SKM-1 (cell line): Measurements from ENCODE around the gene CR1L.
"Not testable (repeated sequence)": the region's sequence is repeated elsewhere in the genome, so short reads cannot be mapped to it uniquely, and the experiment has no call there.

ENCODE experiments used
- DNase-seq: peaks from one replicate; lab custom pipeline; 2025; ENCODE audit not compliant: unreplicated experiment; lab: John Stamatoyannopoulos, UW

The CR1L gene

DNA sequence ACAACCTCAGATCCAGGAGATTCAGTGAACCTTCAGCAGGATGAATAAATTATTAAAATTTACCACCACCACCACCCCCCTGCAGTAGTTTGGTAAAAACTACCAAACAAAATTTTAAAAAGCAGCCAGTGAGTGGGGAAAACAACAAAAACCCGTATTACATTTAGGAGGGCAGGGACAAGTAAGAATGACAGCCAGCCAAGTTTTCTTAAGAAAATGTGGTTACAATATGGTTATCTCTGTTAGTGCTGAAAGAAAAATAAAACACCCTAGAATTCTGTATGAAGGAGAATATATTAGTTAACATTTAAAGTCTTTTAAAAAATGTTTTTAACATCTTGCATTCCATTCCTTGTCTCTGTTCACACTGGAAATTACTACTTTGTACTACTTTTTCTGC, 121.6 kb downstream of the CR1L start:
- no peak for DNase-seq

DNA sequence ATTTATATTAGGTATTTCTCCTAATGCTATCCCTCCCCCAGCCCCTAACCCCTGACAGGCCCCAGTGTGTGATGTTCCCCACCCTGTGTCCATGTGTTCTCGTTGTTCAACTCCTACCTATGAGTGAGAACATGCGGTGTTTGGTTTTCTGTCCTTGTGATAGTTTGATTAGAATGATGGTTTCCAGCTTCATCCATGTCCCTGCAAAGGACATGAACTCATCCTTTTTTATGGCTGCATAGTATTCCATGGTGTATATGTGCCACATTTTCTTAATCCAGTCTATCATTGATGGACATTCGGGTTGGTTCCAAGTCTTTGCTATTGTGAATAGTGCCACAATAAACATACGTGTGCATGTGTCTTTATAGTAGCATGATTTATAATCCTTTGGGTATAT, 125.6 kb downstream of the CR1L start:
- DNase-seq: not testable (repeated sequence)
